Fibroblast of gingiva (primary cell): ENCODE results near the gene PPP1R15B.

Experiments
- DNase-seq: peaks from one replicate; pipeline ENCODE4 v3.0.0-alpha.2; 2011; ENCODE audit warnings: low read depth

The PPP1R15B gene

GRCh38 chr1:204366759-204367158, 44.9 kb downstream of the PPP1R15B start:
- no peak for DNase-seq

GRCh38 chr1:204363335-204364114, 48.1 kb downstream of the PPP1R15B start:
- DNase-seq = peak; percentile 45

- DNase-seq = no peak
Observed at GRCh38 chr1:204362984-204363334, 48.7 kb downstream of the PPP1R15B start.

- no peak for DNase-seq
Observed at GRCh38 chr1:204361781-204362180, 49.8 kb downstream of the PPP1R15B start.

GRCh38 chr1:204361341-204361771, 50.3 kb downstream of the PPP1R15B start:
- DNase-seq = no peak

GRCh38 chr1:204360314-204360713, 51.3 kb downstream of the PPP1R15B start:
- DNase-seq = no peak

GRCh38 chr1:204359474-204360255, 52.0 kb downstream of the PPP1R15B start, which contains the start of gene PLEKHA6:
Gene PLEKHA6 (minus strand): TSS chr1:204359929. CDS start chr1:204273727, 86,202 bp downstream.
- DNase-seq = no peak

- no peak for DNase-seq
Observed at GRCh38 chr1:204359131-204359473, 52.5 kb downstream of the PPP1R15B start.

GRCh38 chr1:204358605-204359004, 53.0 kb downstream of the PPP1R15B start:
- no peak for DNase-seq

- no peak for DNase-seq
Observed at GRCh38 chr1:204357551-204358490, 53.8 kb downstream of the PPP1R15B start.

GRCh38 chr1:204356997-204357396, 54.6 kb downstream of the PPP1R15B start:
- no peak for DNase-seq

GRCh38 chr1:204355913-204356312, 55.7 kb downstream of the PPP1R15B start:
- DNase-seq = no peak

GRCh38 chr1:204354579-204354978, 57.0 kb downstream of the PPP1R15B start:
- no peak for DNase-seq
